Parathyroid adenoma (tissue), 2 donors: ENCODE data around the gene MAN1B1.

ENCODE experiments used
- H2AFZ ChIP-seq: fragments of 300-600 bp; sonication (generic); one replicate; pipeline ENCODE4 v1.7.0; 2017; ENCODE audit warnings: antibody characterized with exemption, mild to moderate bottlenecking
- H3K27ac ChIP-seq: fragments of 300-600 bp; sonication (generic); one replicate; pipeline ENCODE4 v1.7.0; 2017
- H3K27me3 ChIP-seq: fragments of 300-600 bp; sonication (generic); one replicate; pipeline ENCODE4 v1.7.0; 2017; ENCODE audit warnings: low read length; ENCODE audit not compliant: control insufficient read depth, insufficient read depth
- H3K36me3 ChIP-seq: fragments of 300-600 bp; sonication (generic); one replicate; pipeline ENCODE4 v1.7.0; 2017; ENCODE audit warnings: low read length; ENCODE audit not compliant: control insufficient read depth, insufficient read depth
- H3K4me1 ChIP-seq: fragments of 300-600 bp; sonication (generic); one replicate; pipeline ENCODE4 v1.7.0; 2017; ENCODE audit warnings: control low read depth
- H3K4me2 ChIP-seq: fragments of 300-600 bp; sonication (generic); one replicate; pipeline ENCODE4 v1.7.0; 2017; ENCODE audit warnings: low read length
- H3K4me3 ChIP-seq: fragments of 300-600 bp; sonication (generic); one replicate; pipeline ENCODE4 v1.7.0; 2017; ENCODE audit warnings: low read depth, low read length
- H3K79me2 ChIP-seq: fragments of 300-600 bp; sonication (generic); one replicate; pipeline ENCODE4 v1.7.0; 2017; ENCODE audit warnings: control low read depth
- H3K9ac ChIP-seq: fragments of 300-600 bp; sonication (generic); one replicate; pipeline ENCODE4 v1.7.0; 2017; ENCODE audit warnings: mild to moderate bottlenecking
- H3K9me3 ChIP-seq: fragments of 300-600 bp; sonication (generic); one replicate; pipeline ENCODE4 v1.7.0; 2017; ENCODE audit warnings: low read length; ENCODE audit not compliant: control insufficient read depth
- TF ChIP-seq, protein P1 (sequence below): fragments of 300-600 bp; sonication (generic); IDR thresholded peaks from one replicate; pipeline ENCODE4 v1.7.0; 2017; ENCODE audit warnings: antibody characterized with exemption, mild to moderate bottlenecking
- donor health status: primary hyperparathyroidism.

The MAN1B1 gene

DNA sequence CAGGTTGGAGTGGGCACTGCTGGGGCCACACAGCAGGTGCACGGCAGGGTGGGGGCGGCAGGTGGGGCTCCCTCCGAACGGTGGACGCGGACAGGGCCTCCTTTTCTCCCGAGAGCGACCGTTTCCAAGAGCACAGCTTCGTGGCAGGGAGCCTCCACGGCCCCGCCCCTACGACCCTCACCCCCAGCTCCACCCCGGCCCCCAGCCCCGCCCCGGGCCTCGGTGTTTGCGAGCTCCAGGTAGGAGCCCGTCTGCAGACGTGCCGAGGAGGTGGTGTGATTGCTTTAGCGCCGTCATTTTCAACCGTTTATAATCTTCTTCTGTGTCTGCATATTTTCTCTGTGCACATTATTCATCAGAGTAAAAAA, 61.0 kb downstream of the MAN1B1 start:
- Histone ChIP-seq H3K9me3 (no peaks in the 10 kb centered on the region), H3K9ac (no peak overlapping the region), H3K4me2 (no peak overlapping the region), H3K36me3 (no peaks in the 10 kb centered on the region), H3K27ac (no peak overlapping the region), H3K79me2 (no peaks in the 10 kb centered on the region), H3K4me1 (no peaks in the 10 kb centered on the region), H2AFZ (no peak overlapping the region), H3K27me3 (no peaks in the 10 kb centered on the region), H3K4me3 (no peak overlapping the region)
- TF ChIP-seq, protein P1, sequence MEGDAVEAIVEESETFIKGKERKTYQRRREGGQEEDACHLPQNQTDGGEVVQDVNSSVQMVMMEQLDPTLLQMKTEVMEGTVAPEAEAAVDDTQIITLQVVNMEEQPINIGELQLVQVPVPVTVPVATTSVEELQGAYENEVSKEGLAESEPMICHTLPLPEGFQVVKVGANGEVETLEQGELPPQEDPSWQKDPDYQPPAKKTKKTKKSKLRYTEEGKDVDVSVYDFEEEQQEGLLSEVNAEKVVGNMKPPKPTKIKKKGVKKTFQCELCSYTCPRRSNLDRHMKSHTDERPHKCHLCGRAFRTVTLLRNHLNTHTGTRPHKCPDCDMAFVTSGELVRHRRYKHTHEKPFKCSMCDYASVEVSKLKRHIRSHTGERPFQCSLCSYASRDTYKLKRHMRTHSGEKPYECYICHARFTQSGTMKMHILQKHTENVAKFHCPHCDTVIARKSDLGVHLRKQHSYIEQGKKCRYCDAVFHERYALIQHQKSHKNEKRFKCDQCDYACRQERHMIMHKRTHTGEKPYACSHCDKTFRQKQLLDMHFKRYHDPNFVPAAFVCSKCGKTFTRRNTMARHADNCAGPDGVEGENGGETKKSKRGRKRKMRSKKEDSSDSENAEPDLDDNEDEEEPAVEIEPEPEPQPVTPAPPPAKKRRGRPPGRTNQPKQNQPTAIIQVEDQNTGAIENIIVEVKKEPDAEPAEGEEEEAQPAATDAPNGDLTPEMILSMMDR, result no peak

DNA sequence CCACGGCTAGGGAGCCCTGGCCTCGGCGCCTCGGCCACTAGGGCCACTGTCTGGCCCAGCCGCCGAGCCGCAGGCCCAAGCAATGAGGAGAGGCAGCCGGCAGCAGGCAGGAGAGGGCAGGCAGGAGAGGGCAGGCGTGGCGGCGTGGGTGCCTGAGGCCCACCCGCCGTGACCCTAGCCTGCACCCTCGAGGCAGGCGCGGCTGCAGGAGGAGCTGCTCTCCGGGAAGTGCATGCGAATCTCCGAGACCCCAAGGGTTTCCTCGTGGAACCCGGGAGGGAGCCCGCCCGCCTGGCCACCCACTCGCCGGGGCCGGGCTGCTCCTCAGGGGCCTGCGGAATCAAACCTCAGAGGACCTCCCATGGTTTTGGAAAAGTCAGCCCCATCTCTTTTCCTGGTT, 61.5 kb downstream of the MAN1B1 start:
- no peaks in the 10 kb centered on the region for H3K9me3 ChIP-seq
- H3K27ac ChIP-seq, result no peak overlapping the region
- H3K27me3 ChIP-seq, result no peaks in the 10 kb centered on the region
- H3K4me1 ChIP-seq, result no peaks in the 10 kb centered on the region
- H2AFZ ChIP-seq, result no peak overlapping the region
- H3K4me2 ChIP-seq, result no peak overlapping the region
- H3K9ac ChIP-seq, result no peak overlapping the region
- no peaks in the 10 kb centered on the region for H3K36me3 ChIP-seq
- TF ChIP-seq, protein P1, result no peak
- H3K4me3 ChIP-seq, result no peak overlapping the region
- no peaks in the 10 kb centered on the region for H3K79me2 ChIP-seq

DNA sequence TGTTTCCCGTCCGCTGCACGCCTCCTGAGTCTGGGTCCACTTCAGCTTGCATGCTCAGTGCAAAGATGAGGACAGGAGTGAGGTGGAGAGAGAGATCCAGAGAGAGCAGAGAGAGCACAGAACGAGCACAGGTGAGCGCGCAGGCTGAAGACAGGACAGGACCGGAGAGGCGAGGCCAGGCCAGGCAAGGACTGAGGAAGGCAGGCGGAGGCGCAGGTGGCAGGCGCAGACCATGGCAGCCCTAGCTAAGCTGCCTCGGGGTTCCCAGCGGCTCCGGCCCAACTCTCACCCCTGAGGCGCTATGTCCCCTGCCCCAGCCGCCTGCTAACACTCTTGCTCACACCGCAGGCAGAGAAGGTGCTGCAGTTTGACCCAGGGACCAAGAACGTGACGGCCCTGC, 61.9 kb downstream of the MAN1B1 start:
- no peak overlapping the region for H3K4me2 ChIP-seq
- no peak overlapping the region for H3K27ac ChIP-seq
- H3K4me3 ChIP-seq, result no peak overlapping the region
- H3K4me1 ChIP-seq, result no peaks in the 10 kb centered on the region
- no peak overlapping the region for H2AFZ ChIP-seq
- TF ChIP-seq, protein P1, result no peak
- H3K9me3 ChIP-seq, result no peaks in the 10 kb centered on the region
- no peak overlapping the region for H3K9ac ChIP-seq
- no peaks in the 10 kb centered on the region for H3K27me3 ChIP-seq
- H3K36me3 ChIP-seq, result no peaks in the 10 kb centered on the region
- H3K79me2 ChIP-seq, result no peaks in the 10 kb centered on the region

DNA sequence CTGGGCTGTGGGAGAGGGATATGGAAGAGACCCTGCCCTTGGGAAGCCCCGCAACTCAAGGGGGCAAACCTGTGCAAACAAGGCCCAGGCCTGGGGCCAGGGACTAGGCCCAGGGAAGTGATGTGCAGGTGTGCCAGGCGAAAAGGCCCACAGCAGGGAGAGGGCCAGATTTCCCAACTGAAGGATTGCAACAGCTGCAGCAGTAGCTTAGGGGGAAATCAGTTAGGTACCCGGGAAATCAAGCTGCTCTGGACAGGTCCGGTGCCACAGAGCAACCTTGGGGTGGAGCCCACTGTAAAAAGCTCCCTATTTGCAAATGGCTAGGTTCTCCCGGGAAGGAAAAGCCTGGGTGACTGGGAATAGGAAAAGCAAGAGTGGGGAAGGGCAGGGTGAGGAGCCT, 62.6 kb downstream of the MAN1B1 start:
- Histone ChIP-seq H3K9me3 (no peaks in the 10 kb centered on the region), H3K4me3 (no peak overlapping the region), H2AFZ (no peak overlapping the region), H3K36me3 (no peaks in the 10 kb centered on the region), H3K79me2 (no peaks in the 10 kb centered on the region), H3K27ac (no peak overlapping the region), H3K27me3 (no peaks in the 10 kb centered on the region), H3K4me1 (no peaks in the 10 kb centered on the region), H3K9ac (no peak overlapping the region), H3K4me2 (no peak overlapping the region)
- TF ChIP-seq, protein P1, result no peak

DNA sequence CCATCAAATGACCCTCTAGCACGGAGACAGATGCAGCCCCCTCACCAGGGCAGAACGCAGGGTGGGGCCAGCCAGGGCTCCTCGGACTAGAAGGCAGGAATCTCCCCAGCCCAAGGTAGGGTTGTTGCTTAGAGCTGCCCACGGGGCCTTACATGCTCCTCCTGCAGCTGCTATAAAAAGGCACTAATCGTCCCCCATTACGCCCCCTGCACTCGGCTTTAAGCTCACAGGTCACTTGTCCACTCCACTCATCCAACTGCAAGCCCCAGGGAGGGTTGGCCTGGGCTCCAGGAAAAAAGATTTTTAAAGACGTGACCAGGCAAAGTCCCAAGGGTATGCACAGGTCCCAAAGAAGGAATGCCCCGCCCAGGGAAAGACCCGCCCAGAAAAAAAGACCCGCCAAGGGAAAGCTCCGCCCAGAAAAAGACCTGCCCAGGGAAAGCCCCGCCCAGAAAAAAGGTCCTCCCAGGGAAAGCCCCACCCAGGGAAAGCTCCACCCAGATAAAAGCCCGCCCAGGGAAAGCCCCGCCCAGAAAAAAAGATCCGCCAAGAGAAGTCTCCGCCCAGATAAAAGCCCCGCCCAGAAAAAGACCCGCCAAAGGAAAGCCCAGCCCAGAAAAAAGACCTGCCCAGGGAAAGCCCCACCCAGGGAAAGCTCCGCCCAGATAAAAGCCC, 63.3 kb downstream of the MAN1B1 start:
- Histone ChIP-seq H3K4me2 (no peak overlapping the region), H3K36me3 (no peaks in the 10 kb centered on the region), H3K27me3 (no peaks in the 10 kb centered on the region), H3K9me3 (no peaks in the 10 kb centered on the region), H3K79me2 (no peaks in the 10 kb centered on the region), H3K4me1 (no peaks in the 10 kb centered on the region), H3K4me3 (no peak overlapping the region), H3K27ac (no peak overlapping the region), H2AFZ (no peak overlapping the region), H3K9ac (no peak overlapping the region)
- TF ChIP-seq, protein P1, result no peak
